Measurements from ENCODE around the gene ZNF573. TPM values are rescaled to one million over a fixed set of nuclear protein-coding genes. Genes with fewer than 3 reads are reported as not detected.
"Not testable (repeated sequence)": the region's sequence is repeated elsewhere in the genome, so short reads cannot be mapped to it uniquely, and the experiment has no call there.

Gene ZNF573
- total and polyA plus RNA-seq, 2 experiments from 2014 or later, result 7.2 to 10.2 TPM

DNA sequence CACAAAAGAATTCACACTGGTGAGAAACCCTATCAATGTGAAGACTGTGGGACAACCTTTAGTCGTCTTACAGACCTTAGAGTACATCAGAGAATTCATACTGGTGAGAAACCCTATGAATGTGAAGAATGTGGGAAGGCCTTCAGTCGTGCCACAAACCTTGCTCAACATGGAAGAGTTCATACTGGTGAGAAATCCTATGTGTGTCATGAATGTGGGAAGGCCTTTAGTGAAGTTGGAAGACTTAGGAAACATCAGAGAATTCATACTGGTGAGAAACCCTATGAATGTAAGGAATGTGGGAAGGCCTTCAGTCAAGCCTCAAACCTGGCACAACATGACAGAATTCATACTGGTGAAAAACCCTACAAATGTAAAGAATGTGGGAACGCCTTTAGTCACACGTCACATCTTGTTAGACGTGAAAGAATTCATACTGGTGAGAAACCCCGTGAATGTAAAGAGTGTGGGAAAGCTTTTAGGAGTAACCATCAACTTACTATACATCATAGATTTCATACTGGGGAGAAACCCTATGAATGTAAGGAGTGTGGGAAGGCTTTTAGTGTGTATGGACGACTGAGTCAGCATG is 24.0 kb upstream of the ZNF573 start:
- H3K4me3 ChIP-seq, result no peak overlapping the region
- H3K27ac ChIP-seq, result no peak overlapping the region
- no peak for DNase-seq (ENCODE audit: low read depth in 1 of 2, low spot score in 1 of 2)
- H3K9me3 ChIP-seq (ENCODE audit: low read depth), result no peaks in the 10 kb centered on the region
- no peaks in the 10 kb centered on the region for H3K27me3 ChIP-seq
- no peaks in the 10 kb centered on the region for H3K4me1 ChIP-seq (ENCODE audit: low read depth)
- no peaks in the 10 kb centered on the region for H3K36me3 ChIP-seq
- TF ChIP-seq, protein P1, sequence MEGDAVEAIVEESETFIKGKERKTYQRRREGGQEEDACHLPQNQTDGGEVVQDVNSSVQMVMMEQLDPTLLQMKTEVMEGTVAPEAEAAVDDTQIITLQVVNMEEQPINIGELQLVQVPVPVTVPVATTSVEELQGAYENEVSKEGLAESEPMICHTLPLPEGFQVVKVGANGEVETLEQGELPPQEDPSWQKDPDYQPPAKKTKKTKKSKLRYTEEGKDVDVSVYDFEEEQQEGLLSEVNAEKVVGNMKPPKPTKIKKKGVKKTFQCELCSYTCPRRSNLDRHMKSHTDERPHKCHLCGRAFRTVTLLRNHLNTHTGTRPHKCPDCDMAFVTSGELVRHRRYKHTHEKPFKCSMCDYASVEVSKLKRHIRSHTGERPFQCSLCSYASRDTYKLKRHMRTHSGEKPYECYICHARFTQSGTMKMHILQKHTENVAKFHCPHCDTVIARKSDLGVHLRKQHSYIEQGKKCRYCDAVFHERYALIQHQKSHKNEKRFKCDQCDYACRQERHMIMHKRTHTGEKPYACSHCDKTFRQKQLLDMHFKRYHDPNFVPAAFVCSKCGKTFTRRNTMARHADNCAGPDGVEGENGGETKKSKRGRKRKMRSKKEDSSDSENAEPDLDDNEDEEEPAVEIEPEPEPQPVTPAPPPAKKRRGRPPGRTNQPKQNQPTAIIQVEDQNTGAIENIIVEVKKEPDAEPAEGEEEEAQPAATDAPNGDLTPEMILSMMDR (IDR thresholded peaks at IDR 0.05; ENCODE audit: low read depth, low read length), result no peak

DNA sequence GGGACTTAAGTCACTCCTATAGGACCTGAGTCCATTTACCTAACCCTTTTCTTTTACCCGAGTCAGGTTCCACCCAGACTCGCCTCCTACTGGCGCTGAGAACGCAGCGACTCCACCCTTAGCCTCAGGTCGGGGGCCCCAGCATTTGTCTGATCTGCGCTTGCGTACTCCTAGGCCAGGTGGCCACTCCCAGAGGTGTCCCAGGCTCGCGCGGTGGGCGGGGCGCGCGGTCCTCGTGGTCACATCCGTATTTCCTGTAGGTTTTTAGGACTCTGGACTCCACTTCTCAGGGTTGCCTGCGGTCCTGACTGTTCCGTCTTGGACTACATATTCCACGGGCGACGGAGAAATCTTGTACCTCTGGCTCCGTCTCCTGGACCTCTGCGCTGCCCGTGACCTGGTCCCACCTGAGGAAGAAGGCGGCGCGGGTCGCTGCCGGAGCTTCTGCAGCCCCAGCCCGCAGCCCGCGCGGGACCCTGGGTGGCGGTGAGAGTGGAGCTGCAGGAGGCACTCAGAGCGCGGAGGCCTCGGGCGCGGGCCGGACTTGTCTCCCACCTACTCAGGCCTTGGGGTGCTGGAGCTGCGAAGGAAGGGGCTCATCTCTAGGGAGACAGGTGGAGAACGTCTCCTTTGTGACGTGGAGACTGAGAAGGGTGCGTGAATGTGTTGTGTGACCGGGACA is 11.0 kb upstream of the ZNF573 start:
- H3K27me3 ChIP-seq, result no peaks in the 10 kb centered on the region
- TF ChIP-seq, protein P1 (IDR thresholded peaks at IDR 0.05; ENCODE audit: low read depth, low read length), result no peak
- H3K9me3 ChIP-seq (ENCODE audit: low read depth), result no peaks in the 10 kb centered on the region
- H3K27ac ChIP-seq, result no peak overlapping the region
- H3K4me3 ChIP-seq, result no peak overlapping the region
- DNase-seq (ENCODE audit: low read depth in 1 of 2, low spot score in 1 of 2), result no peak
- H3K4me1 ChIP-seq (ENCODE audit: low read depth), result no peaks in the 10 kb centered on the region
- H3K36me3 ChIP-seq, result no peaks in the 10 kb centered on the region

DNA sequence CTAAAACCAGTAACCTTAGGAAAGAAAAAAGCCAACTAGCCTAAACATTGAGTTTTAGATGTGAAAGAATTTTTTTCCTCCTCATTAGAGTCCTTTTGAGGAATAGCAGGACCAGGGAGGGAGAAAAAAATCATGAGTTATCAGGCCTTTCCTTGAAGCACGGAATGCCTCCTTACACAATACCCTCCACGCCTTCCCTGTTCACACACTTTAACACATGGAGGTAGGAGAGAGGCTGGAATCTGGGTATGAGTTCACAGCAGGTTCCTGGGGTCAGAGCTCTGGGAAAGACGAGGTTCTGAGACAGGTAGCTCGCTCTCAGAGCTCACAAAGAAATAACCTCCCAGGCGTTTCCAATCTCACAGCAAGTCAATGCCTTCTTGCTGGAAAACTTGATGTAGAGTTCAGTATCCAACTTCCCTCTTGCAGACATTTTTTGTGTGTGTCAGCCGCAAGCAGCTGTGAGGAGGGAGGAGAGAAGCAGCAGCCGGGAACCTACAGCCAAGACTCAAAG is 716 bp downstream of the ZNF573 start:
- peak overlapping the region; percentile 92 for H3K27ac ChIP-seq
- no peaks in the 10 kb centered on the region for H3K36me3 ChIP-seq
- no peaks in the 10 kb centered on the region for H3K9me3 ChIP-seq (ENCODE audit: low read depth)
- no peaks in the 10 kb centered on the region for H3K27me3 ChIP-seq
- DNase-seq (ENCODE audit: low read depth in 1 of 2, low spot score in 1 of 2), result peak; percentile 12 to 46
- peak overlapping the region; percentile 68 for H3K4me3 ChIP-seq
- TF ChIP-seq, protein P1 (IDR thresholded peaks at IDR 0.05; ENCODE audit: low read depth, low read length), result no peak
- H3K4me1 ChIP-seq (ENCODE audit: low read depth), result peaks cover 5% of the 10 kb centered on the region

DNA sequence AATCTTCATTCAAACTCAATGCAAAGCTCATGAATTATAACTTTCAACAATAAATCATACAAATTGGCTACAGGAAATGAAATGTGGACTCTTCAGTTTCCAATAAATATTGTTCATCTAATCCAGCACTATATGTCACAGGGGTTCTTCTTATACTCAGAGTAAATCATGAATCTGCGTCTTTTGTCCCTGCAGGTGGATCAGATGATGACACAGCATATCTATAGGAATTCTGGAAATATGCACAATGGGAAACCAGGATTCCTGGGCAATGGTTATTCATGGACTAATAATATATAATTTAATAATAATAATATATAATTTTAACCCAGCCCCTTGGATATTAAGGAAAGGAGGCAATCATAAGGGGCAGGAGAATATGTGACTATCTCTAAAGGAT is 8.4 kb downstream of the ZNF573 start:
- H3K36me3 ChIP-seq, result peaks cover 5% of the 10 kb centered on the region
- H3K9me3 ChIP-seq (ENCODE audit: low read depth), result no peaks in the 10 kb centered on the region
- no peak for DNase-seq (ENCODE audit: low read depth in 1 of 2, low spot score in 1 of 2)
- no peak overlapping the region for H3K27ac ChIP-seq
- H3K27me3 ChIP-seq, result no peaks in the 10 kb centered on the region
- no peaks in the 10 kb centered on the region for H3K4me1 ChIP-seq (ENCODE audit: low read depth)
- no peak overlapping the region for H3K4me3 ChIP-seq
- TF ChIP-seq, protein P1 (IDR thresholded peaks at IDR 0.05; ENCODE audit: low read depth, low read length), result no peak

DNA sequence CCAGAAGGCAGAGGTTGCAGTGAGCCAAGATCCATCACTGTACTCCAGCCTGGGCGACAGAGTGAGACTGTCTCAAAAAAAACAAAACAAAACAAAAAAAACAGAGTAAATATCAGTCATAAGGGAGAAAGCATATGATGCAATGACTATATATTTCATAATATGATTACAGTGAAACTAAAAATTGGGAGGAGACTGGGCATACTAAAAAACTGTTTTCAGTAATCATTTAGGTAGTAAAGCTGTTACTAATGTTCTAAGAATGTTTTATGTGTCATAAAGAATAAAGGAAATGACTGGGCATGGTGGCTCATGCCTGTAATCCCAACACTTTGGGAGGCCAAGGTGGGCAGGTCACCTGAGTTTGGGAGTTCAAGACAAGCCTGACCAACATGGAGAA is 15.9 kb downstream of the ZNF573 start:
- no peaks in the 10 kb centered on the region for H3K9me3 ChIP-seq (ENCODE audit: low read depth)
- no peaks in the 10 kb centered on the region for H3K27me3 ChIP-seq
- no peak overlapping the region for H3K27ac ChIP-seq
- peak in 1 of 2 donors; percentile 9 for DNase-seq (ENCODE audit: low read depth in 1 of 2, low spot score in 1 of 2)
- H3K4me3 ChIP-seq, result no peak overlapping the region
- TF ChIP-seq, protein P1 (IDR thresholded peaks at IDR 0.05; ENCODE audit: low read depth, low read length), result no peak
- no peaks in the 10 kb centered on the region for H3K4me1 ChIP-seq (ENCODE audit: low read depth)
- peaks cover 3% of the 10 kb centered on the region for H3K36me3 ChIP-seq

DNA sequence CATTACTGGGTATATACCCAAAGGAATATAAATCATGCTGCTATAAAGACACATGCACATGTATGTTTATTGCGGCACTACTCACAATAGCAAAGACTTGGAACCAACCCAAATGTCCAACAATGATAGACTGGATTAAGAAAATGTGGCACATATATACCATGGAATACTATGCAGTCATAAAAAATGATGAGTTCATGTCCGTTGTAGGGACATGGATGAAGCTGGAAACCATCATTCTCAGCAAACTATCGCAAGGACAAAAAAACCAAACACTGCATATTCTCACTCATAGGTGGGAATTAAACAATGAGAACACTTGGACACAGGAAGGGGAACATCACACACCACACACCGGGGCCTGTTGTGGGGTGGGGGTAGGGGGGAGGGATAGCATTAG is 21.7 kb downstream of the ZNF573 start:
- H3K9me3 ChIP-seq (ENCODE audit: low read depth); H3K36me3 ChIP-seq; H3K27ac ChIP-seq; DNase-seq (ENCODE audit: low read depth in 1 of 2, low spot score in 1 of 2); H3K27me3 ChIP-seq; H3K4me3 ChIP-seq; H3K4me1 ChIP-seq (ENCODE audit: low read depth): not testable (repeated sequence)
